Activated CD8-positive, alpha-beta memory T cell treated with anti-CD3 and anti-CD28 coated beads, Interleukin-2, amount 50 U/mL, for 24 hours (primary cell): Measurements from ENCODE around the gene POLE4.
A peak's percentile ranks its signal among the peaks of the same experiment; 100 is the strongest.

ENCODE experiments used
- DNase-seq: peaks from one replicate; pipeline ENCODE4 v3.0.0-alpha.2; 2020; ENCODE audit errors: extremely low read depth

The POLE4 gene, protein sequence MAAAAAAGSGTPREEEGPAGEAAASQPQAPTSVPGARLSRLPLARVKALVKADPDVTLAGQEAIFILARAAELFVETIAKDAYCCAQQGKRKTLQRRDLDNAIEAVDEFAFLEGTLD

DNA sequence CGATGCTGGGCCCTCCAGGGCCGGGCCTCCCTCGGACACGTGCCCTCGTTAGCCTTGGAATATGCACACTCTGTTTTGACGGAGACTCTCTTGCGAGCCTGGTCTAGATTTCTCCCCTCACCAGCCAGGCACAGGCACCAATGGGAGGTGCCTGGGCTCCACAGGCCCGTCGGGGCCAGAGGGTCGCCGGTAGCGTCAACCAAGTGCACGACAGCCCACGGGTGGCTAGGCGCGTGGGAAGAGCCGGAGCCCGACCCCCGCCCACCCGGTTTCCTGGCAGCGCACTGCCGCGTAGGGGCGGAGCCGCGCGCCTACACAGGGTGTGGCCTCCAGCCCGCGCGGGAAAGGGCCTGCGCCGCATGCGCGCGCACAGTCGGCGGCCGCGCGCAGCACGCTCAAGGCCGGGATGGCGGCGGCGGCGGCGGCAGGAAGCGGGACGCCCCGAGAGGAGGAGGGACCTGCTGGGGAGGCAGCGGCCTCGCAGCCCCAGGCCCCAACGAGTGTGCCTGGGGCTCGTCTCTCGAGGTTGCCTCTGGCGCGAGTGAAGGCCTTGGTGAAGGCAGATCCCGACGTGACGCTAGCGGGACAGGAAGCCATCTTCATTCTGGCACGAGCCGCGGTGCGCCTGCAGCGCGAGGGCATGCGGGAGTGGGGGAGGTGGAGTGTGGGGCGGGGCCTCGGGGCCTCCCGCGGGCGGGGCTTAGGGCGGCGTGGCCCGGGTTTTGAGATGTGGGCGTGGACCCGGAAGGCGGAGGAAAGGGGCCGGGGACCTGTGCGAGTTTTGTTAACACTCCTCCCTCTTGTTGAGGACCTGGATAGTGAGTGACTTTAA is at the start of gene POLE4:
Gene POLE4 (plus strand): TSS at position 370 of the 832 bp plus-strand sequence. CDS start 37 bp downstream, at position 407.
- DNase-seq = peak; percentile 83

DNA sequence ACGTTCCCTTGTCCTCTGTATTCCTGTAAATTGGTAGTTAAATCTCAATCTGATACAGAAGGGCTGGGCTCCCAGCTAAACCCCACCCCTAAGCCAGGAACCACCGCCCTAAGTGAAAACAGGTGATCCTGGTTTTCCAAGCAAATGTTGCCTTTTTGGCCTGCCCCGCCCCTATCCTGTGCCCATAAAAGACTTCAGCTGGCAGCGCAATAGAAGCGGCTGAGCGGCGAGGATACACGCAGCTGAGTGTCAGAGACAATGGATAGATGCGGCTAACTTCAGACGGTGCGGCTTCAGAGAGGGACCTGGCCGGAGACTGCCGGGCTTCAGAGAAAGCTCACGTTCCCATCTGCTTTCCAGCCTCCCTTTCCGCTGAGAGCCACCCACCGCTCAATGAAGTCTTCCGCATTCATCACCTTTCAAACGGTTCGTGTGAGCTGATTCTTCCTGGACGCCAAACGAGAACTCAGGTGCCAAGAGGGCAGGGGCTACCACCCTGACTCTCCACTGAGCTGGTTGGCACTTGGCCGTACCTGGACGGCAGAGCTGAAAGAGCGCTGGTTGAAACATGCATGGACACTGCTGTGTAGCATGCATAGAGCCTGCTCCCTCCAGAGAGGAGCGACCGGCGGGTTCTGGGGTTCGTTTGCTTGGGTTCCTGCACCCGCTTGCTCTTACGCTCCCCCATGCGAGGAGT is 49.5 kb upstream of the POLE4 start:
- DNase-seq = no peak

DNA sequence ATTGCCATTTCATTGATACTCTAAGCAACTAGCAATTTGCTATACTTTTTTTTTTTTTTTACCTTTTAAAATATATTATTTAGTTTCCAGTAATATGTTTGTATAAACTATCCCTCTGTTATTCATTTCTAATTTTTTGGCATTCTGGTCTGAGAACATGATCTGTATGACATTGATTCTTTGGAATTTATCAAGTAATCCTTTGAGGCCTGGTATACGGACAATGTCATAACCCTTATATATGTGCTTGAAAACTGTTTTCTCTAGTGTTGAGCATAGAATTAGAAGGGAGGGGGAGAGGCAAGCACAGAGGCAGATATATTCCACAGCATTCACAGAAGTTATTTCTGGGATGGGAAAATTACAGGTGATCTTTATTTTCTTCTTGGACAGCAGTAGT is 48.2 kb upstream of the POLE4 start:
- DNase-seq = no peak

DNA sequence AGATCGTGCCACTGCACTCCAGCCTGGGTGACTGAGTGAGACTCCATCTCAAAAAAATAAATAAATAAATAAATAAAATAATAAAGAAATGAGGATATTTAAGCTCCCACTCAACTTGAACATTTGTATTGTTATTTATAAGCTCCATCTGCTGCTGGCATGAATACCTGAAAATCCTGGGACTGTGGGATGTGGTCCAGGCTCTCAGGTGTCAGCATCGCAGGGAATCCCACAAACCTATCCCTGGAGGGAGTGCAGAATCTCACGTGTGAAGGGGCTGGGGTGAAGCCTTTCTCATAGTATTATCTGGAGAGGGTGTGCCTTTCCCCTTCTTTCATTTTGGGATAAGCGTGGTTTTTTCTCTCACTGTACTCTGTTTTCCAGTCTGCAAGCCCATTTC is 47.4 kb upstream of the POLE4 start:
- no peak for DNase-seq

DNA sequence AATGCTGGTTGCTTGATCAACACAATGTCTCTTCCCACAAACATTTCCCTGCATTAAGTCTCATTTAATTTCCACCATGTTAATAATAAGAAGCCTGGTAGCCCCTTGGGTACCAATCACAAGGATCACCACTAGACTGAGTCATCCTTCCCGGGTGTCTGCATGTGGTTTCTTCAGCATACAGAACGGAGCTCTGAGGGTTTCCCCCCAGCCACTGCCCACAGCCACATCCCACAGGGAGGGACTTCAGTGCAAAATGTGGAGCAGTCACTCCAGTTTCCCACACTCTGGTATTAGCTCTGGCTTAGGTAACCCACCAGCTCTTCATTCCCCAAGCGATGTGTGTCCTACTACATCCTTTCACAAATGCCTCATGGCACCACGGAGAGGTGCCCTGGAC is 42.7 kb upstream of the POLE4 start:
- DNase-seq = peak; percentile 19

DNA sequence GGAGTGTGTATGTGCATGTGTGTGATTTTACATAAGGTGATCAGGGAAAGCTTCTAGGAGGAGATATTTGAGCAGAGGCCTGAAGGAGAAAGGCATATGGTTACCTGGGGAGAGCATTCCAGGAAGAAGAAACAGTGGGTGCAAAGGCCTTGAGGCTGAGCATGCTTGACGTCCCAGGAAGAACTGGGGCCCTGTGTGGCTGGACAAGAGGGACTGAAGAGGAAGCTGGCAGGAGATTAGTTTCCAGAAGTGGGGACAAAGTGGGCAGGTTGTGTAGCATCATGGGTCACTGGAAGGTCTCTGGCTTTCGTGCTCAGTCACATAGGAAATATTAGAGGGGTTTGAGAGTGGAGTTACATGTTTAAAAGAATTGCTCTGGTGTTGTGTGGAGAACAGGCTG is 42.0 kb upstream of the POLE4 start:
- no peak for DNase-seq

DNA sequence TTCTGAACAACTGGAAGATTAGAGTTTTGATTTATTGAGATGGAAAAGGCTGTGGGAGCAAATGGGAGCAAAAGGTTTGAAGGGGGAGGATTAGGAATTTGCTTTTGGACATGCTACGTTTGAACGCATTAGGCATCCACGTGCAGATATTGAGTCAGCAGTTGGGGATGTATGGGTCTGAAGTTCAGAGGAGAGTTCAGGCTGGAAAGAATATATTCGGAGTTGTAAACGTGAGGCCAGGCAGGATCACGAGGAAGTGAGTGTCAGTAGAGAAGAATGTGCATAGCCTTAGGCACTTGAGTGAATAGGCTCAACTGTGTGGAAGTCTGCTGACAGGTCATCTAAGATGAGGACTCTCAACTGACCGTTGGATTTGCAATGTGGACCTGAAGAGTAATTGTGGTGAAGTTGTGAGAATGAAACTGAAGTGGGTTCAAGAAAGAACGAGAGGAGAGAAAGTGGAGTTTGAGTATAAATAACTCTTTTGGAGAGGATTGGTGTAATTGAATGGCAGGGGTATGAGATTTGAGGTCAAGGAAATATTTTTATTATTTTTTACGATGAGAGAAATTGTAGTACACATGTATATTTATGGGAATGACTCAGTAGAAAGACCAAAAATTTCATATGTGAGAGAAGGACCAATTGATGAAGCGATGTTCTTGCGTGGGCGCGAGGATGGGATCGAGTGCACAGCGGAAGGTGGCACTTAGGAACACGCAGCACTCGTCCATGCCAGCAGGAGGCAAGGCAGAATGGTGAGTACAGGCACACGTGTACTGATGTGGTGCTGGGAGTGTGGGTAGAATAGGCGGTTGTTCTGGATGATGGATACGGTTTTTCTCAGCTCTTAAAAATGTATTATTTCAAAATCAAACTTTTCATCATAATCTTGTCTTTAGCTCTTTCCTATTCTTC is 40.5 kb upstream of the POLE4 start:
- no peak for DNase-seq

DNA sequence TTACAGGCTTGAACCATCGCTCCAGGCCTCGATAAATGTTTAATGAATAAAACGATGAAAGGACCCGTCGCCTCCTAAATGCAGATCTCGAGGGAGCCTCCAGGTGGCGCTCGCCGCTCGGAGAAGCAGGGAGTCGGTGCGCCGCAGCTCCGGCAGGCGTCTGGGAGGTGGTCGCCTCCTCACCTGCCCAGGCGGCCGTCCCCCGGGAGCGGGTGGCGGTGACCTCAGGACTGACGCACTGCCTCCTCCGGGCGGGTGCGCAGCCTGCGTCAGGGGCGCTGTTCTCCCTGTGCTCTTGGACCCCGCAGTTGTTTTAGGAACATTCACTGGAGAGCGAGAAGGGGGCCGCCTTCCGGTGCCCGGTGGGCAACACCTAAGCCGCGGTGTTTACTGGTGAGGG is 38.6 kb upstream of the POLE4 start:
- DNase-seq = peak; percentile 38

DNA sequence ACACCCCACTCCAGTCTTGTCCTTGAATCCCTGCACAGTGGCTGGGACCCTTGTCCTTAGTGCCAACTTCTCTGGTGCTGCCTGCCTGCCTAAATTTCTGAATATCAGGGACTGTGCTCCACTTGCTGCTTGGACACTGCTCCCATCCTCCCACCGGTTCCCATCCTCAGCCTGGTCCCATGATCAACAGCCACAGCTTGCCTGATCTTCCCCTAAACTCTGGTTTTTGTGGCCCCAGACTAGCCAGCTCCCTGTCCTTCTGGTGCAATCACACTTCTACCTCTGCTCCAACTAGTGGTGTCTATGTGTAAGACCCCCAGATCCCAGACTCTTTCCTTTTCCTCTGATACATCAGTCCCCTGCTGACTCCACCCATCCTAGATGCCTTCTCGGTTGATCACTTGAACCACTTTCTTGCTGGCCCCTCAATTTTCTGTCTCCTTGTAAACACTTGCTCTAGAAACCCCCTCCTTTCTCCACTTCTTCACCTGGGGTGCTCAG is 37.2 kb upstream of the POLE4 start:
- DNase-seq = no peak

DNA sequence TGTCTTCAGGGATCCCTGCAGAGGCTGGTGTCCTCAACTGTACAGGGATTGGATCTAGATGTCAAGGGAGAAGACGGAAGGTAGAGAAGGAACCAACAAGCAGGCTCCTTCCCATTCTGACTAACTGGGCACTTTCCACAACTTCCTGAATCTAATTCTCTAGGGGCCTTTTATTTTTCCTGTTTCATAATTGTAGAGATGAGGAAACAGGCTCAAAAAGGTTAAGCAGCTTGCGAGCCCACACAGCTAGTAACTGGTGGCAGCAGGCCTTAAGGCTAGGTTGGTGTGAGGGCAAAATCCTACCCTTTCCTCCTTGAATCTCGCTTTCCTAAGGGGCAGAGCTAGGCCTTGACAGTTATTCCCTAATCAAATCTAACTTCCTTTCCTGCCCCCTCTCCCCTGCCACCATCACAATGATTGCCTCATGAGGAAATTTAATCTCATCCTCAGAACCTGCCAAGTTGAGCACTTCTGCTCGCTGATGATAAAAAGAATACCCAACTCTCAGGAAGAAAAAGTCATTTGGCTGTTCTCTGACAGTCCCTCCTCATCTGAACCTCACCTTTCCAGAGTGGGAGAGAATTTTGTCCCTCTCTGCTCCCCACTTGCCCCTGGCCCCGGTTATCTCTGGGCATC is 35.7 kb upstream of the POLE4 start:
- no peak for DNase-seq

DNA sequence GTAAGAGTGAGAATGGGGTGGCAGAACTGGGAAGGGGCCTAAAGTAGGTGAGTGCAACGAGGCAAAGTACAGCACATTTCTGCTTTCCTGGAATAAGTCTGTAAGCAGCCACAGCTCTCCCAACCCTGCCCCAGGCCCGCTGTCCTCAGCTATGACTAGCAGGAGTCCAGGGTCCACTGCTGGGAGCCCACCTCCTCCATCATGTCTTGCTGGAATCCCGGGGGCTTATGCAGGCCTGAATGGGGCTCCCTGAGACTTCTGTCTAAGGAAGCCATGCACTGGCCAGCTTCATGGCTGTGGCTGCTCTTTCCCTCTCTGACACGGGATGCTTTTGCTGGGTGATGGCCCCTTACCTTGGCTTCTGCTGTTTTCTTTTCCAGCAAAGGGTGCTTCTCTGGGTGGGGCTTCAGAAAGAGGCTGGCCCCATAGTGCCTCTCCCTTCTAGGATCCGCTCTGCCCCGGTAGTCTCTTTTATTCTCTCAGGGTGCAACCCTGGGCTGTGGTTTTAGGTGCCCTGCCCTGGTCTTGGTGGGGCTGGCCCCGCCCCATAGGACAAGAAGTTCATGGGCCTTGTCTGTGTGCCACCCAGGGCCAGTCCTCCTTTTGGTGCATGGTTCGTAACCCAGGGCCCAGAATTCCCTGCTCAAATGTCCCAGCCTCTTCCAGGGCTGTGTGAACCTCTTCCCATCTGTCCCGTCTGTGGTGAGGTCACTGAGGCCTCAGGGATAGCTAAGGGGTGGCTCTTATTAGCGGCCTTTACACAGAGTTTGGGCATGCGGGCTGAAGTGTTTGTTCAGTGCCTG is 33.8 kb upstream of the POLE4 start:
- DNase-seq = no peak

DNA sequence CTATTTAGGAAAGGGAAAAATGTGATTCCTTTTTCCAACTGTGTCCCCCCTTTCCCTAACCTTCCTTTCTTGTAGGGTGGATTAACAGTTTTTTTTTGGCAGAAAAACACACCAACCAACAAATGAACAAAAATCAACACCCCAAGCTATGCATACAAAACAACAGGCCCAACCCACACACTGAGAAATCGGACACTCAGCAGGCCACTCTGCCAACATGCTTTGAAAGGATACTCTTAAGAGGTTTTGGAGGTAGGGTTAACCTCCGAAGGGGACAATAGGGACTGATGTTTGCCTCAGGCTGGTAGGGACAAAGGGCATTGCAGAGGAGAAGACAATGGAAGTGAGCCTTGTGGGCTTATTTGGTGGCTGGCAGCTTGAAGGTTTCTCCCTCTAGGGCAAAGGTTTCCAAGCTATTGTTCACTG is 33.1 kb upstream of the POLE4 start:
- DNase-seq = no peak

DNA sequence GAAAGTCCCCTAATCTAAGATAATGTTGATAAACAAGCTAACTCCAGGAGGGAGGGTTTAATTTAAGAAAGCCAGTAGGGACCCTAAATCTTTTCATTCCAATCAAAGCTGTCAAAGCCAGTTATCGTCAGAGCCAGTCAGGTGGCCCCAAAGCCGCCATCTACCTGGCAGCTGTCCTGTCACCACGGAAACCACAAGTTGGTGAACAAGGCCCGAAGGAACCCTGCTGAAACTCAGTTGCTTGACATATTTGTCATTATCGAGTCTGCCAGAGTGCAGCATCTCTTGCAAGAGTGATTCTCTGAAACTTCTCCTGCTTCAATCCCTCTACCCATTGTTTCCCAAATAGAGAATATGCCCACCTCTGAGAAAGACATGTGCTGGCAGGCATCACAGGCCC is 30.8 kb upstream of the POLE4 start:
- no peak for DNase-seq

DNA sequence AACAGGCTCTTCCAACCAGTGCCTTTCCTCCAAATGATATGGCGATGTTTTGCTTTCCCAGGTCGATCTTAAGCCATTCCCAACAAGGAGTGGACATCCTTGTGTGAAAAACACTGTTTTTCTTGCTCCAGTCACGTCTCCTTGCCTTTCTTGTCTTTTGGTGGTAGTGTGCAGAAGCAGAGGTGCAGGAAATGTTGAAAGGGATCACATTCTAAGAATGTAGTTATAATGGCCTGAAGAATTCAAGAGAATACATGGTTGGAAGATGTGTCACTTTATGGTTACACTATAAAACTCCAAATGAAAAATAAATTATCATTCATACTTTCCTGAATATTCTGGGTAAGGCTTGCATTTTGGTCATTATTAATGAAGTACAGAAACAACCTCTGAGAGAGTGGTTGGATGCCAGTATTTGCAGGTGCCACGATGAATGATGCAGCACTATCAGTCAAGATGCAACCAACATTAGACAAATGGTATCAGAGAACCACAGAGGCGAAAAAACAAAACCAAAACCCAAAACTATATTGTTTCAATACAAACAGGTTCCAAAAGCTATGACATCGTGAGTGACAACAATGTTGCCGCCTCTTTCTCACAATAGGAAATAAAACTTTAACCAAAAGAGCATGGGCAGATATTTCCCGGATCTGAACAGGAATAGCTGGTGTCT is 27.5 kb upstream of the POLE4 start:
- no peak for DNase-seq

DNA sequence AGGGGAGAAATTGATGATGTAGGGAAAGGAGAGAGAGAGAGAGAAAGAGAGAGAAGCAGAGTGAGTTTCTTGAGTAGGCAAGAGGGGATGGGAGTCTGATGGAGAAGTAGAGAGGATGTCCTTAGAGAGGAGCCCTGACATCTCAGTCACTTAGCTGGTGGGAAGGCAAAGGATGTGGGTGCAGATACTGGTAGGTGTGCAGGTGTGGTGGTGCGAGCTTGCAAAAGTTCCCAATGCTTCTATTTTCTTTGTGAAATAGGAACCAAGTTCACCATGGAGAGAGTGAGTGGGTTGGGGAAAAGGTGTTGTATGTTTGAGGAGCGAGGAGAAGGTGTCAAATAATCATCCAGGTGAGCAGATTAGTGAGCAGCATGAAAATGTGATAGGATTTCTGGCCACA is 26.5 kb upstream of the POLE4 start:
- DNase-seq = no peak

DNA sequence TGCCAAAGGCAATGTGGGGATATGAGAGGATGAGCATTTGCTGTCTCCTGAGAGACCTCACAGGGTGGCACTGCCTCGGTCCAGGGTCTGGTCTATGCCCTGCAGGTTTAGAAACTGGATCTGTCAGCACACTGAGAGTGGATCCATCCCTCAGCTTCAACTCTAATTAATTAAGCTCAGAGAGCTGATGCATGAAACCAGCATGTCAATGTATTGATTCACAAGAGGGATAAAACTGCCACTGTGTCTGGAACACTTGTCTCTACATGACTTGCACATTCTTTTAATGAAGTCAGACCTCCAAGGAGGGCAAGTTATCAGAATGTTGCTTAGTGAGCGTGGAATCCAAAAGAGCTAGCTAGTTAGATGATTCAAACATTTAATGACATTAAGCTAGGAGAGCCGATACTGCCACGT is 22.5 kb upstream of the POLE4 start:
- DNase-seq = no peak

DNA sequence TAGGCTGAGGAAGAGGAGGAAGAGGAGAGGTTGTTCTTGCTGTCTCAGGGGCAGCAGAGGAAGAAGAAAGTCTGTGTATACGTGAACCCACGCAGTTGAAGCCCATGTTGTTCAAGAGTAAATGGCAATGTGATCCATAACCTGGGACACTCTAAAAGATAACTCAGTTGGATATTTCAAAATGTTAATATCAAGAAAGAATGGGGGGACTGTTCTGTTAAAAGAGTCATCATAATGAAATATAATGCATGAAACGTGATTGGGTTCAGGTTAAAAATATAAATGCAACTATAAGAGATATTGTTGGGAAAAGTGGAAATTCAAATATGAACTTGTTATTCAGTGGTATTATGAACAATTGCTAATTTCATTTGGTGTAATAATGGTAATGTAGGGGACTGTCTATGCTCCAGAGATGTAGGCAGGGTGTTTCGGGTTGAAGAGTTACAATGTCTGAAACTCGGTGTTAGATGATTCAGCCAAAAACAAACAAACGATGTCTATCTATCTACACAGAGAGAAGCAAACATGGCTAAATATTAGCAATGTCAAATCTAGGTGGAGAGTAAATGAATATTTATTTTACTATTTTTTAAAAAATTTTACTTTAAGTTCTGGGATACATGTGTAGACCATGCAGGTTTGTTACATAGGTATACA is 21.1 kb upstream of the POLE4 start:
- DNase-seq = no peak

DNA sequence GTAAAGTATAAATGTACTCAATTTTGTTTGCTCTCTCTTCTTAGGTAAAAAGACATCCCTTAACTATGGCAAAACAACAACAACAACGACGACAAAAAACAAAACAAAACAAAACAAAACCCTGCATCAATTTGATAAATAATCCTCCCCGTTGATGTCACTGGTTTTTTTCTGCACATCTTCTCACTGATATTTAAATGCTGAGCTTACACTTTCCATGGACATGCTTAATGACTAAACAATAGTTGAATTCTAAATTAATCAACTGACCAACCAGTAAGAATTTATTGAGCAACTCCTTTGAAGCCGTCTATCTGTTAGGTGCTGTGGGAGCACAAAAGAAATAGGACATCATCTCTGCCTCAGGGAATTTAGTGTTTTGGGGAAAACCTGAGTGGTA is 20.2 kb upstream of the POLE4 start:
- no peak for DNase-seq
